DND-41 (cell line): ENCODE measurements around the gene SPDEF.

ENCODE experiments used
- ATAC-seq: fragments of 200-7000 bp; cut with Tn5 transposase; 3 replicates; pipeline ENCODE4 v1.9.1; 2021; ENCODE audit warnings: low read depth; ENCODE audit not compliant: insufficient read depth
- DNase-seq: peaks from one replicate; pipeline ENCODE4 v3.0.0-alpha.2; 2020
- H2AFZ ChIP-seq: 2 replicates; pipeline ENCODE4 v1.6.0; 2012; ENCODE audit warnings: low read depth, low read length
- H3K27ac ChIP-seq: 2 replicates; pipeline ENCODE4 v1.5.1; 2012; ENCODE audit warnings: low read length, inconsistent platforms
- H3K27me3 ChIP-seq: fragments of 200-600 bp; sonication (generic); 2 replicates; pipeline ENCODE4 v1.6.0; 2012; ENCODE audit warnings: low read length, mild to moderate bottlenecking, inconsistent platforms; ENCODE audit not compliant: insufficient read depth, poor library complexity
- H3K36me3 ChIP-seq: 2 replicates; pipeline ENCODE4 v1.5.1; 2012; ENCODE audit warnings: low read length, inconsistent platforms; ENCODE audit not compliant: insufficient read depth
- H3K4me1 ChIP-seq: 2 replicates; pipeline ENCODE4 v1.5.1; 2012; ENCODE audit warnings: mild to moderate bottlenecking, low read length; ENCODE audit not compliant: insufficient read depth
- H3K4me2 ChIP-seq: 2 replicates; pipeline ENCODE4 v1.6.0; 2012; ENCODE audit warnings: mild to moderate bottlenecking, moderate library complexity, low read length, inconsistent platforms; ENCODE audit not compliant: insufficient read depth
- H3K4me3 ChIP-seq, 2 experiments: fragments of 200-600 bp in 1 of 2; shearing (Covaris generic) in 1 of 2; 2 replicates each; pipeline ENCODE4 v1.5.1; 2012 to 2016; ENCODE audit warnings: inconsistent platforms in 2 of 2, low read length in 2 of 2, mild to moderate bottlenecking in 2 of 2, low read depth in 1 of 2, moderate library complexity in 1 of 2
- H3K79me2 ChIP-seq: 2 replicates; pipeline ENCODE4 v1.6.0; 2012; ENCODE audit warnings: low read length, inconsistent platforms; ENCODE audit not compliant: insufficient read depth
- H3K9ac ChIP-seq: 2 replicates; pipeline ENCODE4 v1.6.0; 2012; ENCODE audit warnings: low read depth, mild to moderate bottlenecking, inconsistent platforms, low read length, moderate library complexity
- H3K9me3 ChIP-seq: 2 replicates; pipeline ENCODE4 v1.5.1; 2012; ENCODE audit warnings: low read length, moderate library complexity, mild to moderate bottlenecking, inconsistent platforms; ENCODE audit not compliant: insufficient read depth, severe bottlenecking
- H4K20me1 ChIP-seq: 2 replicates; pipeline ENCODE4 v1.6.0; 2012; ENCODE audit warnings: low read length; ENCODE audit not compliant: insufficient read depth
- CTCF ChIP-seq: IDR thresholded peaks from 2 replicates; pipeline ENCODE4 v1.5.1; 2012; ENCODE audit warnings: borderline replicate concordance, low read length, moderate library complexity, mild to moderate bottlenecking; ENCODE audit not compliant: poor library complexity, severe bottlenecking; ENCODE audit errors: extremely low read depth
- EZH2 ChIP-seq: IDR thresholded peaks from 3 replicates; pipeline ENCODE4 v1.6.1; 2012; ENCODE audit warnings: borderline replicate concordance, low read depth, mild to moderate bottlenecking, moderate library complexity, low read length, inconsistent platforms; ENCODE audit not compliant: severe bottlenecking

The SPDEF gene

DNA sequence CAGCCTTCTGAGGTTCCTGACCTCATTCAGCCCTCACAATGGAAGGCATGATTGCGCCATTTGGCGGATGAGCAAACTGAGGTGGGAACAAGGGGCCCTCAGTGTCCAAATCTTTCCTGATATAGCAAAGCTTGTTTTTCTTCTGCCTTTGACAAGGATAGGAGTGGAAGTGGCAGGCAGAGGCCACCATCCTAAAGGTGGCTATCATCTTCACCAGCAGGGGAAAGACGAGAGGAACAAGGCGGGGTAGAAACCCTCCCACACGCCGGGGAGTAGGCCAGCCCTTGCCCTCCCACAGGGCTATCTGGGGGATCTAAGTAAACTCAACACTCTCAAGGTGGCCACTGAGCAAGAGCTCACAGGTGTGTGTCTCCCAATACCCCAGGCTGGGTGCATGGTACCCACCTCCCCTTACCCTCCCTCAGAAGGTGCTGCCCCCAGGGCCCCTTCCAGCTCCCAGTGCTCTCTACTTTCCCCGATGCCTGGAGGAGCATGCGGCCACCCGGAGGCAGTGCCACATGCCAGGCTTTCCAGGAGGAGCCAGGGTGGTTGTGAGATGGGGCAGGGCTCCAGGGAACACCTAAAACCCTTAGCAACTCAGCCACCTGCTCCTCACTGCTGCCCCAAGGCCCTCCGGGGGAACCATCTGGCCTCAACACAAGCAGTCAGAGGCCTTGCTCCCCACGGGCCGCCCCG, 11.2 kb downstream of the SPDEF start:
- Histone ChIP-seq H3K4me3 (no peak overlapping the region), H3K79me2 (no peaks in the 10 kb centered on the region), H3K36me3 (no peaks in the 10 kb centered on the region), H4K20me1 (no peaks in the 10 kb centered on the region; the same call in 1 of the 2 replicates), H3K27me3 (no peaks in the 10 kb centered on the region), H3K4me2 (no peak overlapping the region), H3K4me1 (no peaks in the 10 kb centered on the region), H3K9me3 (no peaks in the 10 kb centered on the region), H3K27ac (no peak overlapping the region), H3K9ac (no peak overlapping the region), H2AFZ (no peak overlapping the region)
- DNase-seq = no peak
- ATAC-seq = no peak
- no peak for TF ChIP-seq EZH2
- no peak for TF ChIP-seq CTCF

DNA sequence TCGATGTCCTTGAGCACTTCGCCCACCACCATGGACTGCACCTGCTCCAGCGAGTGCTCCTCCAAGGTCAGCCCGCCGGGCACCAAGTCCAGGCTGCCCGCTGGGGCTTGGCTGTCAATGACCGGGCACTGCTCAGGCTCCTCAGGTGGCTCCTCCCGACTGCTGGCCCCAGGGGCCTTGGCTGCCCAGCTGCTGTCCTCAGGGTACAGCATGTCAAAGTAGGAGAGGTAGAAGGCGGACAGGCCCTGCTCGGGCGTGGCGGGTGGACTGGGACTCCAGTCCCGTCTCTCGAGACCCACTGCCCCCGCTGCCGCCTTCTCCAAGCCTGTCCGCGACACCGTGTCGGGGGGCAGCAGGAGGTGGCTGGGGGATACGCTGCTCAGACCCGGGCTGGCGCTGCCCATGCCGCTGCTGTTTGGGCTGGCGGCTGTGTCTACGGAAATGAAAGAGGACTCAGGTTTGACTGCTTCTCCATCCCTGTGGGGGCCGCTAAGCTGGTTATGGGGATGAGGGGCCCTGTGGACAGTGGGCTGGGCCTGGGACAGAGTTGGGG, 12.0 kb downstream of the SPDEF start:
- Histone ChIP-seq H3K36me3 (no peaks in the 10 kb centered on the region), H2AFZ (no peak overlapping the region), H3K27ac (no peak overlapping the region), H3K4me3 (no peak overlapping the region), H4K20me1 (no peaks in the 10 kb centered on the region; the same call in 1 of the 2 replicates), H3K9ac (no peak overlapping the region), H3K9me3 (no peaks in the 10 kb centered on the region), H3K79me2 (no peaks in the 10 kb centered on the region), H3K4me1 (no peaks in the 10 kb centered on the region), H3K4me2 (no peak overlapping the region), H3K27me3 (no peaks in the 10 kb centered on the region)
- DNase-seq = no peak
- TF ChIP-seq EZH2 (no peak), CTCF (no peak)
- no peak for ATAC-seq

DNA sequence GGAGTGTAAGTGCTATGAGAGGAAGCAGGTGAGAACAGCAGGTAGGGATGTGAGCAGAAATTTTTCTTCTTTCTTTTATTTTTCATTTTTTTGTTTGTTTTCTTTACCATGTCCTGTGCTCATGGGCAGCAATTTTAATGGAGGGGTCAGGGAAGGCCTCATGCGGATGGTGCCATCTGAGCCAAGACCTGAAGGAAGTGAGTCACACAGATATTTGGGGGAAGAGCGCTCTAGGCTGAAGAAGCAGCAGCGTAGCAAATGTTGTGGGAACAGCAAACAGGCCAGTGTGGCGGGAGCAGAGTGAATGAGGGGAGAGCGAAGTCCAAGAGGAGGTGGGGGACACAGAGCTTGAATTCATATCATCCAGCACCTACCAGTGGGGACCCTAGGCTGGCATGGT, 12.7 kb downstream of the SPDEF start:
- H3K4me2 ChIP-seq = no peak overlapping the region
- no peak overlapping the region for H3K4me3 ChIP-seq
- no peaks in the 10 kb centered on the region for H3K36me3 ChIP-seq
- DNase-seq (no peak), ATAC-seq (no peak)
- no peaks in the 10 kb centered on the region; the same call in 1 of the 2 replicates for H4K20me1 ChIP-seq
- H3K27ac ChIP-seq = no peak overlapping the region
- TF ChIP-seq CTCF (no peak), EZH2 (no peak)
- no peak overlapping the region for H3K9ac ChIP-seq
- H3K9me3 ChIP-seq = no peaks in the 10 kb centered on the region
- no peak overlapping the region for H2AFZ ChIP-seq
- H3K27me3 ChIP-seq = no peaks in the 10 kb centered on the region
- H3K79me2 ChIP-seq = no peaks in the 10 kb centered on the region
- no peaks in the 10 kb centered on the region for H3K4me1 ChIP-seq
